NT2/D1 (cell line): ENCODE results near the gene KAZN.

Experiments used
- YY1 ChIP-seq: IDR thresholded peaks from 2 replicates; pipeline ENCODE4 v1.6.1; 2011; ENCODE audit not compliant: insufficient read length, insufficient read depth
- ZNF274 ChIP-seq: IDR thresholded peaks from 2 replicates; pipeline ENCODE4 v1.6.1; 2011; ENCODE audit warnings: mild to moderate bottlenecking, low read depth, low read length

GRCh38 chr1:15023976-15024375, 425.5 kb downstream of the KAZN start:
- TF ChIP-seq ZNF274 (no peak), YY1 (no peak)
